ENCODE results near the gene PARD3B.

- TF ChIP-seq POLR2A (IDR thresholded peaks at IDR 0.05), result no peak
- TF ChIP-seq CTCF (IDR thresholded peaks at IDR 0.05), result no peak
These were observed 845.6 kb downstream of the PARD3B start for GRCh38 chr2:205390866-205391265.

Measured in lower leg skin (tissue), 3 donors.